Astrocyte of the spinal cord (primary cell): ENCODE data around the gene RAB3IL1.
"Not testable (repeated sequence)": the region's sequence is repeated elsewhere in the genome, so short reads cannot be mapped to it uniquely, and the experiment has no call there.

Experiments used
- DNase-seq: peaks from one replicate; pipeline ENCODE4 v3.0.0; 2011; ENCODE audit warnings: low read depth, low spot score
- H3K4me3 ChIP-seq: 2 replicates; pipeline ENCODE4 v1.5.1; 2011; ENCODE audit warnings: low read depth, mild to moderate bottlenecking, low read length, moderate library complexity
- CTCF ChIP-seq: IDR thresholded peaks from 2 replicates; pipeline ENCODE4 v1.5.1; 2012; ENCODE audit warnings: low read depth, mild to moderate bottlenecking, low read length, inconsistent platforms
- in situ Hi-C: cut with HindIII; loops from 2 replicates; pipeline ENCODE4 v1.10.0; 2017; ENCODE audit warnings: low sequenced_read_pairs

Gene RAB3IL1

GRCh38 chr11:61957021-61957770 lies 39.8 kb upstream of the RAB3IL1 start:
- DNase-seq, result no peak
- TF ChIP-seq CTCF, result no peak
- no peak overlapping the region for H3K4me3 ChIP-seq
- in situ Hi-C loops, result no loop called here

DNA sequence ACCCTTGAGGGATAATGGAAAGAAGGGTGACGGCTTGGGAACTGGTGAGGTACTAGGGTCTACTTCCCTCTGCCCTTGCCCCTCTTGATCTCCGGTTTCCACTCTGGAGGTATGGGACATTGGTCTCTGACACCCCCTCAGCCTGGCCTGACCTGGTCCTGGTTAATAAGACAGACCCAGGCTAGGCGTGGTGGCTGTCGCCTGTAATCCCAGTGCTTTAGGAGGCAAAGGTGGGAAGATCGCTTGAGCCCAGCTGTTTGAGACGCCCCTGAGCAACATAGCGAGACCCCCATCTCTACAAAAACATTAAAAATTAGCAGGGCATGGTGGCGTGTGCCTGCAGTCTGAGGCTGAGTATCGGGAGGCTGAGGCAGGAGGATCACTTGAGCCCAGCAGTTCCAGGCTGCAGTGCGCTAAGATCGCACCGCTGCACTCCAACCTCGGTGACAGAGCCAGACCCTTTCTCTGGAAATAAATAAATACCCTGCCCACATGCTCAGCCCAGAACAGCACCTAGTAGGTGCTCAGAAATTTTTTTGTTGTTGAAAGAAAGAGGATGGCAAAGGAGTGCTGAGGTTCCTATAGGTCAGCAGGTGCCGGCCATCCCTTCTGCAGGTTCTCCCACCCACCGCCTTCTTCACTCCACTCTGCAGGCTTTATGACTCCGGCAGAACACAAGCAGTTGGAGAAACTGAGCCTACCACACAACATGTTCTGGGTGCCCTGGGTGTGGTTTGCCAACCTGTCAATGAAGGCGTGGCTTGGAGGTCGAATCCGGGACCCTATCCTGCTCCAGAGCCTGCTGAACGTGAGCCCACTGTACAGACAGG lies 39.0 kb upstream of the RAB3IL1 start:
- DNase-seq, result no peak
- H3K4me3 ChIP-seq, result no peak overlapping the region
- in situ Hi-C loops, result no loop called here
- no peak for TF ChIP-seq CTCF

DNA sequence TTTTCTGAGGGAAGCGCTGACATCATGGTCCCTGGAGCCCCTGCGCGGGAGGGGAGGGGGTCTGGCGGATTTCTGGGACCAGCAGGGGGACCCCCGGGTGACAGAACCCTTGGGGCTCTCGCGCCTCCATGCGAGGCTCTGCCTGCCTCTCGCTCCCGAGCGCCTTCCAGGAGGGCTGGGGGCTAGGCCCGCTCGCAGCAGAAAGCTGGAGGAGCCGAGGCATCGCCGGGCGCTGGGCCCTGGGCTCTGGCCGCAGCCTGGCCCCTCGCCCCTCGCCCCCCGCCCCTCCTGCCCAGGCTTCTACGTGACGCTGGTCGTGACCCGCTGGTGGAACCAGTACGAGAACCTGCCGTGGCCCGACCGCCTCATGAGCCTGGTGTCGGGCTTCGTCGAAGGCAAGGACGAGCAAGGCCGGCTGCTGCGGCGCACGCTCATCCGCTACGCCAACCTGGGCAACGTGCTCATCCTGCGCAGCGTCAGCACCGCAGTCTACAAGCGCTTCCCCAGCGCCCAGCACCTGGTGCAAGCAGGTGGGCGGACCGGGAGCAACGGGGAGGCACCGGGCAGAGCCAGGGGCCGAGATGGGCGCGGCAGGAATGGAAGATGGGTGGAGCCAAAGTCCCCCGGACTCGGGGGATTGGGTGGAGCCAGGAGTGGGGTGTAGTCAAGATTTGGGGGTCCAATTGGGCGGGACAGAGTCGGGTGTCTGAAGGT lies 38.2 kb upstream of the RAB3IL1 start:
- no peak for DNase-seq
- TF ChIP-seq CTCF, result no peak
- H3K4me3 ChIP-seq, result peak overlapping the region; percentile 4
- in situ Hi-C loops, result no loop called here

DNA sequence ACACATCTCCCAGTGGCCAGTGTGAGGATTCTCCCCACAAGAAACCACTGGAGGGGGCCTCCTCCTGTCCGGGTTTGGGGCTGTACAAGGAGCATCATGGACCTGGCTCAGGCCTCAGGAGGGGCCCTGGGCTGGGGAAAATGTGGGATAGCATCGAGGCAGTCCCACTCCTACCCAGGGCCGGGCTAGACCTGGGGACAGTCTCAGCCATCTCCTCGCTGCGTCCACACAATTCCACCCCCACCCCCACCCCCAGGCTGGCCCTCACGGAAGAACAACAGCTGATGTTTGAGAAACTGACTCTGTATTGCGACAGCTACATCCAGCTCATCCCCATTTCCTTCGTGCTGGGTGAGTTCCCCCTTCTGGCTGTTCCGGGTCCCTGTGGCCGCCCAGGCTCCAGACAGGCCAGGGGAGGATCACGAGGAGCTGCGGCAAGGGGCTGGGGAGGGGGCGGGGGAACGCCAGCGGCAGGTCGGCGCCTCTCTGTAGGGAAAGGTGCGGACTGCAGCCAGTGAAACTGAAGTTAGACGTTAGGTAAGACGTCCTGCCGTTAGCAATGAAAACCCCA lies 37.6 kb upstream of the RAB3IL1 start:
- H3K4me3 ChIP-seq, result peak overlapping the region; percentile 4
- peak; percentile 6 for TF ChIP-seq CTCF
- peak; percentile 53 for DNase-seq
- in situ Hi-C loops, result no loop called here

- in situ Hi-C loops, result no loop called here
- H3K4me3 ChIP-seq, result no peak overlapping the region
- TF ChIP-seq CTCF, result no peak
- no peak for DNase-seq
These were observed 36.9 kb upstream of the RAB3IL1 start for GRCh38 chr11:61954106-61954850.

DNA sequence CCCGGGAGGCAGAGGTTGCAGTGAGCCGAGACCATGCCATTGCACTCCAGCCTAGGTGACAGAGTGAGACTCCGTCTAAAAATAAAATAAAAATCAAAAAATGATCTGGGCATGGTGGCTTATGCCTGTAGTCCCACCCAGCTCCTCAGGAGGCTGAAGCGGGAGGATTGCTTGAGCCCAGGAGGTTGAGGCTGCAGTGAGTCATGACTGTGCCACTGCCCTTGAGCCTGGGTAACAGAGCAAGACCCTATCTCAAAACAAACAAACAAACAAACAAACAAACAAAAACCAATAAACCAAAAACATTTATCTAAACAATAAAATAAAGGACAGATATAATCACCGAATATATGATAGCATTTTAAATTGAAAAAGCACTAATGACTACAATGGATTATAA lies 36.3 kb upstream of the RAB3IL1 start:
- in situ Hi-C loops, DNase-seq, H3K4me3 ChIP-seq: not testable (repeated sequence)
